ENCODE results near the gene PEX10.

DNA sequence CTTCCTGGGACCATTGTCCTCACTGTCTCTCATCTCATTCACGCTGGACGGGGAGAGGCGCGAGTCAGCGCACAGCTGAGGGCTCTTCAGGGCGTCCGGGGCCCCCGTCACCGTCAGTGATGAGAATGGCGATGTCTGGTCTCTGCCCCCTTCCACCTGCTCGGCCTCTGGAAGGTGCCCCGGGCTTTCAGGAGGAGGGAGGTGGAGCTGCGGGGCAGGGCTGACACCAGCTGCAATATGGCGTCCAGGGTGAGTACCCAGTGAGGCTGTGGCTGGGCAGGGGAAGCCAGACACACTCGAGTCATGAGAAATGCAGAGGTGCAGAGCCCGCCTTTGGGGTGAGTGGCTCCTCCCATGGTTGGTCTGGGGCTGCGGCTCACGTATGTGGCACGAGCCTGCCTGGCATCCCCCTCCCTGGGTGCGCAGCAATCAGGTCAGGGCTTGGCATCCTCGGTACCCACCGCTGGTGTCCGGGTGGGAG is 36.1 kb downstream of the PEX10 start:
- TF ChIP-seq, protein P1, sequence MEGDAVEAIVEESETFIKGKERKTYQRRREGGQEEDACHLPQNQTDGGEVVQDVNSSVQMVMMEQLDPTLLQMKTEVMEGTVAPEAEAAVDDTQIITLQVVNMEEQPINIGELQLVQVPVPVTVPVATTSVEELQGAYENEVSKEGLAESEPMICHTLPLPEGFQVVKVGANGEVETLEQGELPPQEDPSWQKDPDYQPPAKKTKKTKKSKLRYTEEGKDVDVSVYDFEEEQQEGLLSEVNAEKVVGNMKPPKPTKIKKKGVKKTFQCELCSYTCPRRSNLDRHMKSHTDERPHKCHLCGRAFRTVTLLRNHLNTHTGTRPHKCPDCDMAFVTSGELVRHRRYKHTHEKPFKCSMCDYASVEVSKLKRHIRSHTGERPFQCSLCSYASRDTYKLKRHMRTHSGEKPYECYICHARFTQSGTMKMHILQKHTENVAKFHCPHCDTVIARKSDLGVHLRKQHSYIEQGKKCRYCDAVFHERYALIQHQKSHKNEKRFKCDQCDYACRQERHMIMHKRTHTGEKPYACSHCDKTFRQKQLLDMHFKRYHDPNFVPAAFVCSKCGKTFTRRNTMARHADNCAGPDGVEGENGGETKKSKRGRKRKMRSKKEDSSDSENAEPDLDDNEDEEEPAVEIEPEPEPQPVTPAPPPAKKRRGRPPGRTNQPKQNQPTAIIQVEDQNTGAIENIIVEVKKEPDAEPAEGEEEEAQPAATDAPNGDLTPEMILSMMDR (IDR thresholded peaks at IDR 0.05; ENCODE audit: low read length): no peak
- no peak for TF ChIP-seq EZH2phosphoT487 (IDR thresholded peaks at IDR 0.05; ENCODE audit: low read length)
